OCI-LY1 (cell line): ENCODE measurements around the gene TF.

Source experiments
- H2AFZ ChIP-seq: fragments of 200-600 bp; sonication (generic), shearing (Covaris generic); 2 replicates; pipeline ENCODE4 v1.6.0; 2014; ENCODE audit warnings: antibody characterized with exemption, mild to moderate bottlenecking, low read length
- H3F3A ChIP-seq: fragments of 200-600 bp; sonication (generic), shearing (Covaris generic); 2 replicates; pipeline ENCODE4 v1.6.0; 2014; ENCODE audit warnings: mild to moderate bottlenecking, antibody characterized with exemption, low read length, moderate library complexity; ENCODE audit not compliant: insufficient read depth
- H3K27ac ChIP-seq: fragments of 200-600 bp; sonication (generic); 2 replicates; pipeline ENCODE4 v1.5.1; 2014; ENCODE audit warnings: low read length, mixed run types, mild to moderate bottlenecking, low read depth; ENCODE audit not compliant: poor library complexity, severe bottlenecking
- H3K27me3 ChIP-seq: fragments of 200-600 bp; sonication (generic); 2 replicates; pipeline ENCODE4 v1.6.0; 2014; ENCODE audit warnings: antibody characterized with exemption, mild to moderate bottlenecking, low read length, moderate library complexity; ENCODE audit not compliant: insufficient read depth
- H3K36me3 ChIP-seq: fragments of 200-600 bp; sonication (generic); 2 replicates; pipeline ENCODE4 v1.6.1; 2014; ENCODE audit warnings: mild to moderate bottlenecking, antibody characterized with exemption, low read length, moderate library complexity, mixed read lengths; ENCODE audit not compliant: insufficient read depth
- H3K4me1 ChIP-seq: fragments of 200-600 bp; sonication (generic); 2 replicates; pipeline ENCODE4 v1.5.1; 2014; ENCODE audit warnings: mild to moderate bottlenecking, low read length, moderate library complexity; ENCODE audit not compliant: insufficient read depth, severe bottlenecking
- H3K4me2 ChIP-seq: fragments of 200-600 bp; sonication (generic), shearing (Covaris generic); 2 replicates; pipeline ENCODE4 v1.6.1; 2014; ENCODE audit warnings: low read length
- H3K4me3 ChIP-seq: fragments of 200-600 bp; sonication (generic); 2 replicates; pipeline ENCODE4 v1.5.1; 2014; ENCODE audit warnings: low read length, low read depth, mild to moderate bottlenecking, mixed read lengths; ENCODE audit not compliant: poor library complexity, severe bottlenecking
- H3K79me2 ChIP-seq: fragments of 200-600 bp; shearing (Covaris generic); 2 replicates; pipeline ENCODE4 v1.6.1; 2016; ENCODE audit warnings: mixed run types, low read length, mixed read lengths; ENCODE audit not compliant: insufficient read depth
- H3K9ac ChIP-seq: fragments of 200-600 bp; sonication (generic), shearing (Covaris generic); 2 replicates; pipeline ENCODE4 v1.6.1; 2014; ENCODE audit warnings: mild to moderate bottlenecking, low read length, mixed read lengths
- H3K9me2 ChIP-seq: fragments of 200-600 bp; sonication (generic), shearing (Covaris generic); 2 replicates; pipeline ENCODE4 v1.6.1; 2014; ENCODE audit warnings: low read depth, mild to moderate bottlenecking, low read length, mixed read lengths
- H3K9me3 ChIP-seq: fragments of 200-600 bp; shearing (Covaris generic); 2 replicates; pipeline ENCODE4 v1.6.1; 2014; ENCODE audit warnings: low read length, mixed read lengths
- H4K20me1 ChIP-seq: fragments of 200-600 bp; sonication (generic), shearing (Covaris generic); 2 replicates; pipeline ENCODE4 v1.6.0; 2016; ENCODE audit warnings: mild to moderate bottlenecking, low read length; ENCODE audit not compliant: insufficient read depth
- EZH2 ChIP-seq: fragments of 200-600 bp; sonication (generic), shearing (Covaris generic); IDR thresholded peaks from 2 replicates; pipeline ENCODE4 v1.8.0; 2017; ENCODE audit warnings: borderline replicate concordance, mixed run types, mild to moderate bottlenecking, antibody characterized with exemption, low read length, moderate library complexity, mixed read lengths
- TF ChIP-seq, protein P1 (sequence below): fragments of 200-600 bp; sonication (generic), shearing (Covaris generic); IDR thresholded peaks from 2 replicates; pipeline ENCODE4 v1.5.1; 2017; ENCODE audit warnings: mild to moderate bottlenecking, antibody characterized with exemption, low read length, moderate library complexity, mixed read lengths

TF gene

GRCh38 chr3:133833267-133833666, 87.1 kb downstream of the TF start:
- Histone ChIP-seq H3K27ac (no peak overlapping the region), H4K20me1 (no peaks in the 10 kb centered on the region), H3K79me2 (no peaks in the 10 kb centered on the region), H3K4me2 (no peak overlapping the region), H3K9ac (no peak overlapping the region), H3K9me3 (no peaks in the 10 kb centered on the region), H3K36me3 (no peaks in the 10 kb centered on the region), H3F3A (no peaks in the 10 kb centered on the region), H3K4me3 (no peak overlapping the region), H2AFZ (no peak overlapping the region), H3K27me3 (0 out of 2 replicates have a peak, but pooled peaks cover 9% of the 10 kb centered on the region), H3K4me1 (no peaks in the 10 kb centered on the region), H3K9me2 (no peaks in the 10 kb centered on the region)
- TF ChIP-seq EZH2, result no peak
- TF ChIP-seq, protein P1, sequence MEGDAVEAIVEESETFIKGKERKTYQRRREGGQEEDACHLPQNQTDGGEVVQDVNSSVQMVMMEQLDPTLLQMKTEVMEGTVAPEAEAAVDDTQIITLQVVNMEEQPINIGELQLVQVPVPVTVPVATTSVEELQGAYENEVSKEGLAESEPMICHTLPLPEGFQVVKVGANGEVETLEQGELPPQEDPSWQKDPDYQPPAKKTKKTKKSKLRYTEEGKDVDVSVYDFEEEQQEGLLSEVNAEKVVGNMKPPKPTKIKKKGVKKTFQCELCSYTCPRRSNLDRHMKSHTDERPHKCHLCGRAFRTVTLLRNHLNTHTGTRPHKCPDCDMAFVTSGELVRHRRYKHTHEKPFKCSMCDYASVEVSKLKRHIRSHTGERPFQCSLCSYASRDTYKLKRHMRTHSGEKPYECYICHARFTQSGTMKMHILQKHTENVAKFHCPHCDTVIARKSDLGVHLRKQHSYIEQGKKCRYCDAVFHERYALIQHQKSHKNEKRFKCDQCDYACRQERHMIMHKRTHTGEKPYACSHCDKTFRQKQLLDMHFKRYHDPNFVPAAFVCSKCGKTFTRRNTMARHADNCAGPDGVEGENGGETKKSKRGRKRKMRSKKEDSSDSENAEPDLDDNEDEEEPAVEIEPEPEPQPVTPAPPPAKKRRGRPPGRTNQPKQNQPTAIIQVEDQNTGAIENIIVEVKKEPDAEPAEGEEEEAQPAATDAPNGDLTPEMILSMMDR, result no peak

- Histone ChIP-seq H3F3A (no peaks in the 10 kb centered on the region), H3K36me3 (no peaks in the 10 kb centered on the region), H4K20me1 (no peaks in the 10 kb centered on the region), H3K27ac (no peak overlapping the region), H2AFZ (no peak overlapping the region), H3K27me3 (0 out of 2 replicates have a peak, but pooled peaks cover 9% of the 10 kb centered on the region), H3K4me2 (no peak overlapping the region), H3K4me1 (no peaks in the 10 kb centered on the region), H3K9me2 (no peaks in the 10 kb centered on the region), H3K4me3 (no peak overlapping the region), H3K79me2 (no peaks in the 10 kb centered on the region), H3K9me3 (no peaks in the 10 kb centered on the region), H3K9ac (no peak overlapping the region)
- TF ChIP-seq EZH2, result no peak
- TF ChIP-seq, protein P1, result no peak
Observed at GRCh38 chr3:133833880-133834620, 87.9 kb downstream of the TF start.

- H3K4me2 ChIP-seq, result no peak overlapping the region
- 0 out of 2 replicates have a peak, but pooled peaks cover 9% of the 10 kb centered on the region for H3K27me3 ChIP-seq
- no peaks in the 10 kb centered on the region for H3K36me3 ChIP-seq
- H3K27ac ChIP-seq, result no peak overlapping the region
- no peak overlapping the region for H3K4me3 ChIP-seq
- no peaks in the 10 kb centered on the region for H3K9me2 ChIP-seq
- H2AFZ ChIP-seq, result no peak overlapping the region
- H4K20me1 ChIP-seq, result no peaks in the 10 kb centered on the region
- H3K79me2 ChIP-seq, result no peaks in the 10 kb centered on the region
- TF ChIP-seq, protein P1, result no peak
- no peak for TF ChIP-seq EZH2
- no peaks in the 10 kb centered on the region for H3K4me1 ChIP-seq
- H3K9ac ChIP-seq, result no peak overlapping the region
- H3K9me3 ChIP-seq, result no peaks in the 10 kb centered on the region
- H3F3A ChIP-seq, result no peaks in the 10 kb centered on the region
Observed at GRCh38 chr3:133834621-133835417, 88.6 kb downstream of the TF start.
